GM06990 (cell line): ENCODE measurements around the gene CARS2.
"Not testable (repeated sequence)": the region's sequence is repeated elsewhere in the genome, so short reads cannot be mapped to it uniquely, and the experiment has no call there.

Experiments used
- DNase-seq: peaks from one replicate; pipeline ENCODE4 v3.0.0-alpha.2; 2011; ENCODE audit not compliant: insufficient read length; ENCODE audit errors: extremely low read depth
- H3K27me3 ChIP-seq: replicated peaks from 2 replicates; pipeline ENCODE4 v1.6.0; 2011; ENCODE audit warnings: low read length; ENCODE audit not compliant: control insufficient read depth, insufficient read depth
- H3K36me3 ChIP-seq: 2 replicates; pipeline ENCODE4 v1.5.1; 2011; ENCODE audit warnings: low read length; ENCODE audit not compliant: control insufficient read depth, insufficient read depth
- H3K4me3 ChIP-seq: replicated peaks from 2 replicates; pipeline ENCODE4 v1.5.1; 2011; ENCODE audit warnings: low read depth, mild to moderate bottlenecking, control low read depth, low read length
- CTCF ChIP-seq: IDR thresholded peaks from 2 replicates; pipeline ENCODE4 v1.5.1; 2011; ENCODE audit warnings: low read length, control low read depth, mild to moderate bottlenecking, inconsistent platforms; ENCODE audit not compliant: insufficient read depth, poor library complexity, severe bottlenecking

Gene CARS2

GRCh38 chr13:110677731-110678545 lies 28.0 kb downstream of the CARS2 start:
- H3K36me3 ChIP-seq = peaks cover 16% of the 10 kb centered on the region
- no peak for TF ChIP-seq CTCF
- H3K27me3 ChIP-seq = no peaks in the 10 kb centered on the region
- H3K4me3 ChIP-seq = no peak overlapping the region
- DNase-seq = no peak

DNA sequence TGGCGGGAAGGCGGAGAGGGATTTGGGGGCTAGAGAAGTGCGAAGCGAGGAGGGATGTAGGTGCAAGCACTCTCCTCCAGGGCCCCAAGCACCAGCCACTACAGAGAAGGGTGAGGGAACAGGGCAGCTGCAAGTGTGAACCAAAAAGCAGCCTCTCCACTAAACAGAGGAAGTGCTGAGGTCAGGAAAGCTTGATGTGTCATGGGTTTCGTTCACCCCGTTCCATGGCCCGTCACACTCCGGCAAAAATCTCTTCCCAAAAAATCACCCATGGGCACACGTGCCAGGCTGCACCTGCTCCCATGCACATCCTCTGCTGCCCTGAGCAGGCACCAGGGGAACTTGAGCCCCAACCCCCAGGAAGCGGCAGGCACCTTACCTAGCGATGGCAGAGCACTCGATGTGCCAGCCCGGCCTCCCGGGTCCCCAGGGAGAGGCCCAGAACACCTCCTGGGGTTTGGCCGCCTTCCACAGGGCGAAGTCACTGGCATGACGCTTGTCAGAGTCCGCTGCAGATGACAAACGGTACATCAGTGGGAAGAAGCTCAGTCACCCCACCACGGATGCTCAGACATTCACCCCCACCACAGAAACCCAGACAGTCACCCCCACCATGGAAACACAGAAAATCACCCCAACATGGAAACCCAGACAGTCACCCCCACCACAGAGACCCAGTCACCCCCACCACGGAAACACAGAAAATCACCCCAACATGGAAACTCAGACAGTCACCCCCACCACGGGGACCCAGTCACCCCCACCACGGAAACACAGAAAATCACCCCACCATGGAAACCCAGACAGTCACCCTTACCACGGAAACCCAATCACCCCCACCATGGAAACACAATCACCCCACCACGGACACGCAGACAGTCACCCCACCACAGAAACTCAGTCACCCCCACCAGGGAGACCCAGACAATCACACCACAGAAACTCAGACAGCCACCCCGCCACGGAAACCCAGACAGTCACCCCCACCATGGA lies 29.0 kb downstream of the CARS2 start:
- TF ChIP-seq CTCF = no peak
- peak; percentile 73 for DNase-seq
- H3K27me3 ChIP-seq = no peaks in the 10 kb centered on the region
- no peak overlapping the region; the same call in 1 of the 2 replicates for H3K4me3 ChIP-seq
- peaks cover 12% of the 10 kb centered on the region for H3K36me3 ChIP-seq

DNA sequence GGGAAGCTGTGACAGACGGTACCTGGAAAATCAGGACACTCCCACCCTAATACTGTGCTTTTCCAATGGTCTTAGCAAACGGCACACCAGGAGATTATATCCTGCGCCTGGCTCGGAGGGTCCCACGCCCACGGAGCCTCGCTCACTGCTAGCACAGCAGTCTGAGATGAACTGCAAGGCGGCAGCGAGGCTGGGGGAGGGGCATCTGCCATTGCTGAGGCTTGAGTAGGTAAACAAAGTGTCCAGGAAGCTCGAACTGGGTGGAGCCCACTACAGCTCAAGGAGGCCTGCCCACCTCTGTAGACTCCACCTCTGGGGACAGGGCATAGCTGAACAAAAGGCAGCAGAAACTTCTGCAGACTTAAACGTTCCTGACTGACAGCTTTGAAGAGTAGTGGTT lies 36.1 kb downstream of the CARS2 start:
- peaks cover 10% of the 10 kb centered on the region for H3K36me3 ChIP-seq
- DNase-seq, H3K27me3 ChIP-seq, H3K4me3 ChIP-seq: not testable (repeated sequence)

GRCh38 chr13:110669036-110669435 lies 36.9 kb downstream of the CARS2 start:
- Histone ChIP-seq H3K4me3 (no peak overlapping the region), H3K36me3 (peaks cover 12% of the 10 kb centered on the region), H3K27me3 (no peaks in the 10 kb centered on the region)
- no peak for DNase-seq
- TF ChIP-seq CTCF = no peak

DNA sequence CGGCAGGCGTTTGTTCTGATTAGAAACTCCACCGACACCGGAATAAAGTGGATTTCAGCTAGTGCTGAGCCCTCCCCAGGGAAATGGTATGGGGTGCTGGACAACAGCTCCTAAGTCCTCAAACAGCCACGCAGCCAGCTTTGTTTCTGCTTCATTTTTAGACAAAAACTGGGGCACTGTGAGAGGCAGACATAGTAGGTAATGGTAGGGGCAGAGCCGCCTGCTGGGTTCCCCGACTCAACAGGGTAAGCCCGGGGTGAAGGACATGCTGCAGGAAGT lies 39.7 kb downstream of the CARS2 start:
- peaks cover 25% of the 10 kb centered on the region for H3K36me3 ChIP-seq
- no peaks in the 10 kb centered on the region for H3K27me3 ChIP-seq
- no peak for DNase-seq
- H3K4me3 ChIP-seq = no peak overlapping the region
- TF ChIP-seq CTCF = no peak
